CD4-positive, alpha-beta T cell (primary cell): Measurements from ENCODE around the gene FXYD3. TPM values are rescaled to one million over a fixed set of nuclear protein-coding genes. Genes with fewer than 3 reads are reported as not detected.
A peak's percentile ranks its signal among the peaks of the same experiment; 100 is the strongest.

ENCODE experiments used
- ATAC-seq: fragments of 200-7000 bp; cut with Tn5 transposase; one replicate; pipeline ENCODE4 v1.10.0; 2022; ENCODE audit warnings: mild to moderate bottlenecking; ENCODE audit not compliant: poor library complexity
- CTCF ChIA-PET: fragments of 350-600 bp; sonication (Branson Sonifier 250); formaldehyde crosslinking; loops from one replicate; lab custom pipeline; 2021; ENCODE audit warnings: antibody characterized with exemption, inconsistent platforms; lab: Charles Lee
- POLR2A ChIA-PET: fragments of 350-600 bp; sonication (Branson Sonifier 250); formaldehyde crosslinking; loops from one replicate; lab custom pipeline; 2021; ENCODE audit warnings: antibody characterized with exemption, inconsistent platforms; lab: Charles Lee
- DNase-seq, 14 experiments: peaks; one replicate each; pipeline ENCODE4 v3.0.0-alpha.2; 2013 to 2020; ENCODE audit warnings: mixed read lengths in 2 of 14
- H3K27ac ChIP-seq, 2 donors: one replicate each; pipeline versions ENCODE4 v1.5.1 to v1.7.0; 2013; ENCODE audit warnings: low read length in 2 of 2, low read depth in 1 of 2, mild to moderate bottlenecking in 1 of 2
- H3K27me3 ChIP-seq, 2 experiments: 1 replicate in 1 of 2; 2 replicates in 1 of 2; pipeline versions ENCODE4 v1.6.1 to v1.7.0; 2013; ENCODE audit warnings: low read length in 2 of 2, control low read depth in 1 of 2, mild to moderate bottlenecking in 1 of 2, moderate library complexity in 1 of 2; ENCODE audit not compliant: insufficient read depth in 2 of 2, control insufficient read depth in 1 of 2
- H3K36me3 ChIP-seq: one replicate; pipeline ENCODE4 v1.6.1; 2013; ENCODE audit warnings: low read length, control low read depth; ENCODE audit not compliant: insufficient read depth
- H3K4me1 ChIP-seq: one replicate; pipeline ENCODE4 v1.6.1; 2013; ENCODE audit warnings: low read length, control low read depth; ENCODE audit not compliant: insufficient read depth
- H3K4me3 ChIP-seq: one replicate; pipeline ENCODE4 v1.5.1; 2013; ENCODE audit warnings: mild to moderate bottlenecking, low read length, moderate library complexity
- H3K9me3 ChIP-seq, 2 experiments: 1 replicate in 1 of 2; 2 replicates in 1 of 2; pipeline versions ENCODE4 v1.6.1 to v1.7.0; 2013; ENCODE audit warnings: low read length in 2 of 2, mild to moderate bottlenecking in 2 of 2, control low read depth in 1 of 2, moderate library complexity in 1 of 2; ENCODE audit not compliant: control insufficient read depth in 1 of 2, insufficient read depth in 1 of 2
- H3K27ac Mint-ChIP-seq: one replicate; pipeline ENCODE4 v1.8.0; 2020; ENCODE audit warnings: mixed read lengths
- H3K27me3 Mint-ChIP-seq: one replicate; pipeline ENCODE4 v1.8.0; 2021; ENCODE audit warnings: mixed read lengths
- H3K36me3 Mint-ChIP-seq: one replicate; pipeline ENCODE4 v1.8.0; 2021; ENCODE audit warnings: low read depth, mixed read lengths
- H3K4me1 Mint-ChIP-seq: one replicate; pipeline ENCODE4 v1.8.0; 2021; ENCODE audit warnings: low read depth, mixed read lengths
- H3K4me3 Mint-ChIP-seq: one replicate; pipeline ENCODE4 v1.8.0; 2020; ENCODE audit warnings: mild to moderate bottlenecking, mixed read lengths
- H3K9me3 Mint-ChIP-seq: one replicate; pipeline ENCODE4 v1.8.0; 2020; ENCODE audit warnings: mixed read lengths
- CTCF ChIP-seq: fragments of 200-600 bp; IDR thresholded peaks from one replicate; pipeline ENCODE4 v1.8.0; 2022; ENCODE audit warnings: antibody characterized with exemption, mild to moderate bottlenecking
- intact Hi-C, 2 experiments: fragments of 100-400 bp; cut with DNase I in 1 of 2; cut with micrococcal nuclease in 1 of 2; formaldehyde crosslinking; loops; one replicate each; pipeline versions ENCODE4 v1.15.1 to v1.9.0; 2023 to 2025; cut with DNase I, micrococcal nuclease
- total RNA-seq, 174 experiments: library from RNA in 2 of 174; stranded (reverse) in 2 of 174; gene quantifications; one replicate each; pipeline ENCODE4 v1.2.3 and lab custom pipeline; 2021 to 2026

The FXYD3 gene
- total RNA-seq, 2 experiments from 2014 or later = not detected

GRCh38 chr19:35153701-35154524 is 38.3 kb downstream of the FXYD3 start:
- H3K27ac ChIP-seq = peak overlapping the region; percentile 80 to 89
- H3K4me1 ChIP-seq = peaks cover 49% of the 10 kb centered on the region
- H3K9me3 Mint-ChIP-seq = no peaks in the 10 kb centered on the region
- peak; percentile 84 for TF ChIP-seq CTCF
- POLR2A ChIA-PET = interaction anchor here (0.6 to 3.1 kb wide), 25 partner anchors 8 to 309 kb away, joined by 3 to 56 read pairs (median 5); partner anchors contain the start of genes FXYD7 and USF2
- intact Hi-C loops = loop anchor here (2.0 to 5.0 kb wide), 4 partner anchors 13 to 63 kb away; no protein-coding TSS in a partner anchor
- no peaks in the 10 kb centered on the region for H3K9me3 ChIP-seq
- ATAC-seq (peak; percentile 62), DNase-seq (peak; percentile 63 to 87 (median 72))
- peak overlapping the region; percentile 99 for H3K4me3 ChIP-seq
- no peaks in the 10 kb centered on the region for H3K27me3 Mint-ChIP-seq
- peak overlapping the region; percentile 98 for H3K4me3 Mint-ChIP-seq
- peak overlapping the region; percentile 98 for H3K27ac Mint-ChIP-seq
- peaks cover 50% of the 10 kb centered on the region for H3K36me3 Mint-ChIP-seq
- CTCF ChIA-PET = interaction anchor here (0.6 to 3.3 kb wide), 20 partner anchors 8 to 775 kb away, joined by 3 to 46 read pairs (median 4); partner anchors contain the start of gene FXYD7
- peaks cover 27% of the 10 kb centered on the region for H3K36me3 ChIP-seq
- no peaks in the 10 kb centered on the region for H3K27me3 ChIP-seq
- peaks cover 64% of the 10 kb centered on the region for H3K4me1 Mint-ChIP-seq

GRCh38 chr19:35154525-35155406 is 39.1 kb downstream of the FXYD3 start, which contains the start of gene FXYD5:
Gene FXYD5 (plus strand): TSS chr19:35154735. CDS start chr19:35155551, 816 bp downstream.
- peaks cover 55% of the 10 kb centered on the region for H3K4me1 ChIP-seq
- no peaks in the 10 kb centered on the region for H3K27me3 ChIP-seq
- no peaks in the 10 kb centered on the region for H3K9me3 ChIP-seq
- H3K36me3 ChIP-seq = peaks cover 36% of the 10 kb centered on the region
- Mint-ChIP-seq H3K9me3 (no peaks in the 10 kb centered on the region), H3K36me3 (peaks cover 59% of the 10 kb centered on the region), H3K4me3 (peak within 1 kb of the TSS; percentile 98), H3K27me3 (no peaks in the 10 kb centered on the region), H3K4me1 (peaks cover 71% of the 10 kb centered on the region), H3K27ac (peak within 1 kb of the TSS; percentile 98)
- peak; percentile 49 to 82 (median 71) for DNase-seq
- peak within 1 kb of the TSS; percentile 80 to 89 for H3K27ac ChIP-seq
- peak; percentile 75 for ATAC-seq
- intact Hi-C loops = loop anchor here (2.0 to 5.0 kb wide), 4 partner anchors 14 to 62 kb away; no protein-coding TSS in a partner anchor
- POLR2A ChIA-PET = interaction anchor here (0.8 to 3.1 kb wide), 21 partner anchors 9 to 158 kb away, joined by 3 to 56 read pairs (median 5); partner anchors contain the start of genes FXYD7 and USF2
- TF ChIP-seq CTCF = no peak
- CTCF ChIA-PET = interaction anchor here (0.6 to 3.3 kb wide), 16 partner anchors 8 to 774 kb away, joined by 3 to 46 read pairs (median 6); partner anchors contain the start of gene FXYD7
- peak within 1 kb of the TSS; percentile 99 for H3K4me3 ChIP-seq

GRCh38 chr19:35155441-35155840 is 39.8 kb downstream of the FXYD3 start:
- Mint-ChIP-seq H3K36me3 (peaks cover 66% of the 10 kb centered on the region), H3K27ac (peak overlapping the region; percentile 98), H3K27me3 (no peaks in the 10 kb centered on the region), H3K4me1 (peaks cover 69% of the 10 kb centered on the region), H3K4me3 (peak overlapping the region; percentile 98), H3K9me3 (no peaks in the 10 kb centered on the region)
- Histone ChIP-seq H3K36me3 (peaks cover 43% of the 10 kb centered on the region), H3K4me3 (peak overlapping the region; percentile 99), H3K27ac (peak overlapping the region; percentile 80 to 89), H3K4me1 (peaks cover 56% of the 10 kb centered on the region), H3K9me3 (no peaks in the 10 kb centered on the region), H3K27me3 (no peaks in the 10 kb centered on the region)
- TF ChIP-seq CTCF = no peak
- ChIA-PET CTCF (interaction anchor here (1.6 to 3.3 kb wide), 2 partner anchors 13 to 57 kb away, joined by 7 to 46 read pairs; partner anchors contain the start of gene FXYD7), POLR2A (interaction anchor here (1.3 to 3.1 kb wide), 8 partner anchors 10 to 109 kb away, joined by 6 to 56 read pairs (median 11); partner anchors contain the start of gene FXYD7)
- no peak for ATAC-seq
- DNase-seq = peak in 5 of 14 experiments; percentile 31 to 47 (median 42)
- intact Hi-C loops = loop anchor here (2.0 kb wide), 3 partner anchors 15 to 61 kb away; no protein-coding TSS in a partner anchor
